CD4-positive, alpha-beta T cell (primary cell): ENCODE measurements around the gene DYNLT4. TPM values are rescaled to one million over a fixed set of nuclear protein-coding genes. Genes with fewer than 3 reads are reported as not detected.

Source experiments
- ATAC-seq: fragments of 200-7000 bp; cut with Tn5 transposase; one replicate; pipeline ENCODE4 v1.10.0; 2022; ENCODE audit warnings: mild to moderate bottlenecking; ENCODE audit not compliant: poor library complexity
- CTCF ChIA-PET: fragments of 350-600 bp; sonication (Branson Sonifier 250); formaldehyde crosslinking; loops from one replicate; lab custom pipeline; 2021; ENCODE audit warnings: antibody characterized with exemption, inconsistent platforms; lab: Charles Lee
- POLR2A ChIA-PET: fragments of 350-600 bp; sonication (Branson Sonifier 250); formaldehyde crosslinking; loops from one replicate; lab custom pipeline; 2021; ENCODE audit warnings: antibody characterized with exemption, inconsistent platforms; lab: Charles Lee
- DNase-seq, 14 experiments: peaks; one replicate each; pipeline ENCODE4 v3.0.0-alpha.2; 2013 to 2020; ENCODE audit warnings: mixed read lengths in 2 of 14
- H3K27ac ChIP-seq, 2 donors: one replicate each; pipeline versions ENCODE4 v1.5.1 to v1.7.0; 2013; ENCODE audit warnings: low read length in 2 of 2, low read depth in 1 of 2, mild to moderate bottlenecking in 1 of 2
- H3K27me3 ChIP-seq, 2 experiments: 1 replicate in 1 of 2; 2 replicates in 1 of 2; pipeline versions ENCODE4 v1.6.1 to v1.7.0; 2013; ENCODE audit warnings: low read length in 2 of 2, control low read depth in 1 of 2, mild to moderate bottlenecking in 1 of 2, moderate library complexity in 1 of 2; ENCODE audit not compliant: insufficient read depth in 2 of 2, control insufficient read depth in 1 of 2
- H3K36me3 ChIP-seq: one replicate; pipeline ENCODE4 v1.6.1; 2013; ENCODE audit warnings: low read length, control low read depth; ENCODE audit not compliant: insufficient read depth
- H3K4me1 ChIP-seq: one replicate; pipeline ENCODE4 v1.6.1; 2013; ENCODE audit warnings: low read length, control low read depth; ENCODE audit not compliant: insufficient read depth
- H3K4me3 ChIP-seq: one replicate; pipeline ENCODE4 v1.5.1; 2013; ENCODE audit warnings: mild to moderate bottlenecking, low read length, moderate library complexity
- H3K9me3 ChIP-seq, 2 experiments: 1 replicate in 1 of 2; 2 replicates in 1 of 2; pipeline versions ENCODE4 v1.6.1 to v1.7.0; 2013; ENCODE audit warnings: low read length in 2 of 2, mild to moderate bottlenecking in 2 of 2, control low read depth in 1 of 2, moderate library complexity in 1 of 2; ENCODE audit not compliant: control insufficient read depth in 1 of 2, insufficient read depth in 1 of 2
- H3K27ac Mint-ChIP-seq: one replicate; pipeline ENCODE4 v1.8.0; 2020; ENCODE audit warnings: mixed read lengths
- H3K27me3 Mint-ChIP-seq: one replicate; pipeline ENCODE4 v1.8.0; 2021; ENCODE audit warnings: mixed read lengths
- H3K36me3 Mint-ChIP-seq: one replicate; pipeline ENCODE4 v1.8.0; 2021; ENCODE audit warnings: low read depth, mixed read lengths
- H3K4me1 Mint-ChIP-seq: one replicate; pipeline ENCODE4 v1.8.0; 2021; ENCODE audit warnings: low read depth, mixed read lengths
- H3K4me3 Mint-ChIP-seq: one replicate; pipeline ENCODE4 v1.8.0; 2020; ENCODE audit warnings: mild to moderate bottlenecking, mixed read lengths
- H3K9me3 Mint-ChIP-seq: one replicate; pipeline ENCODE4 v1.8.0; 2020; ENCODE audit warnings: mixed read lengths
- CTCF ChIP-seq: fragments of 200-600 bp; IDR thresholded peaks from one replicate; pipeline ENCODE4 v1.8.0; 2022; ENCODE audit warnings: antibody characterized with exemption, mild to moderate bottlenecking
- intact Hi-C, 2 experiments: fragments of 100-400 bp; cut with DNase I in 1 of 2; cut with micrococcal nuclease in 1 of 2; formaldehyde crosslinking; loops; one replicate each; pipeline versions ENCODE4 v1.15.1 to v1.9.0; 2023 to 2025; cut with DNase I, micrococcal nuclease
- total RNA-seq, 174 experiments: library from RNA in 2 of 174; stranded (reverse) in 2 of 174; gene quantifications; one replicate each; pipeline ENCODE4 v1.2.3 and lab custom pipeline; 2021 to 2026

DYNLT4 gene
- total RNA-seq, 2 experiments from 2014 or later, result 1.8 to 2.1 TPM

- CTCF ChIA-PET, result no interaction called here
- no peak for TF ChIP-seq CTCF
- no peak overlapping the region for H3K27ac Mint-ChIP-seq
These were observed 48.1 kb downstream of the DYNLT4 start for GRCh38 chr1:44759077-44759476.

GRCh38 chr1:44757420-44757819, 49.7 kb downstream of the DYNLT4 start:
- Histone ChIP-seq H3K9me3 (no peaks in the 10 kb centered on the region), H3K4me3 (no peak overlapping the region), H3K36me3 (peaks cover 2% of the 10 kb centered on the region), H3K27me3 (no peaks in the 10 kb centered on the region), H3K27ac (no peak overlapping the region), H3K4me1 (peaks cover 5% of the 10 kb centered on the region)
- Mint-ChIP-seq H3K36me3 (no peaks in the 10 kb centered on the region), H3K4me1 (no peaks in the 10 kb centered on the region), H3K27me3 (no peaks in the 10 kb centered on the region), H3K27ac (no peak overlapping the region), H3K9me3 (no peaks in the 10 kb centered on the region), H3K4me3 (no peak overlapping the region)
- ChIA-PET CTCF (no interaction called here), POLR2A (no interaction called here)
- TF ChIP-seq CTCF, result no peak
- intact Hi-C loops, result no loop called here
- ATAC-seq, result no peak
- no peak for DNase-seq

More at GRCh38 chr1:44759077-44759476, 48.1 kb downstream of the DYNLT4 start:
- Histone ChIP-seq H3K4me3 (no peak overlapping the region), H3K36me3 (peaks cover 4% of the 10 kb centered on the region), H3K9me3 (no peaks in the 10 kb centered on the region), H3K27ac (no peak overlapping the region), H3K4me1 (peaks cover 5% of the 10 kb centered on the region), H3K27me3 (no peaks in the 10 kb centered on the region)
- intact Hi-C loops, result no loop called here
- Mint-ChIP-seq H3K9me3 (no peaks in the 10 kb centered on the region), H3K27me3 (no peaks in the 10 kb centered on the region), H3K4me3 (no peak overlapping the region), H3K36me3 (no peaks in the 10 kb centered on the region), H3K4me1 (no peaks in the 10 kb centered on the region)
- ATAC-seq, result no peak
- no peak for DNase-seq
- POLR2A ChIA-PET, result interaction anchor here (1.6 kb wide), 1 partner anchor 16 kb away, joined by 5 read pairs; the partner anchor contains the start of gene RPS8

Other genes with a start within 250 kb of the DYNLT4 start
- gene TMEM53, start 132.9 kb downstream of the DYNLT4 start, total RNA-seq, result 1 to 10 TPM in 1 of 2 experiments, under 1 TPM in 1; 0.64 to 1.2 TPM
- gene ARMH1, start 132.6 kb downstream of the DYNLT4 start, total RNA-seq, result 10 to 100 TPM; 79.9 to 84.0 TPM
- not detected for gene RNU5D-1, start 76.2 kb downstream of the DYNLT4 start, total RNA-seq
- under 1 TPM; 0.64 to 0.82 TPM for gene KIF2C, start 67.5 kb downstream of the DYNLT4 start, total RNA-seq
- 1,000 to 10,000 TPM; 3,394 to 3,436 TPM for gene RPS8, start 31.8 kb downstream of the DYNLT4 start, total RNA-seq
- 1 to 10 TPM; 1.0 TPM for gene BEST4, start 19.2 kb downstream of the DYNLT4 start, total RNA-seq
- gene PLK3, start 7.0 kb downstream of the DYNLT4 start, total RNA-seq, result 100 to 1,000 TPM; 794 TPM
- 10 to 100 TPM; 35.9 to 36.5 TPM for gene BTBD19, start 1.2 kb upstream of the DYNLT4 start, total RNA-seq
- gene PTCH2, start 35.9 kb upstream of the DYNLT4 start, total RNA-seq, result 1 to 10 TPM; 1.2 TPM
- 1 to 10 TPM; 5.8 to 6.3 TPM for gene EIF2B3, start 179.2 kb upstream of the DYNLT4 start, total RNA-seq
- 10 to 100 TPM; 31.5 to 33.7 TPM for gene HECTD3, start 204.0 kb upstream of the DYNLT4 start, total RNA-seq
- 10 to 100 TPM; 41.0 to 42.4 TPM for gene UROD, start 204.9 kb upstream of the DYNLT4 start, total RNA-seq